ENCODE data around the gene KCNQ1.

KCNQ1 gene

DNA sequence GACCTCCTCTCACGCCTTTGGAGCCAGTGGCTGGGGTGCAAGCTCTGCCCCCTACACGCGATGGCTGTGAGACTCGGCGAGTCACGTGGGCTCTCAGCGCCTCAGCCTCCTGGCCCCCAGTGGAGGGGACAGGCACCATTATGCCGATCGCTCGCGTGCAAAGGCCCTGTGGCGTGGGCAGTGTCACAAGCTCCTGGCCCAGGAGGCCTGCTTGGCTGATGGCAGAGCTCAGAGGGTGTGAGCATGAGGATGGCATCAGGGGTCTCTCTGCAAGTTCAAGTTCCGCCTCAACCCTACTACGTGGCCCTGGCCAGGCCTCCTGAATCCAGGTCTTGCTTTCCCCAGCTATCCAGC, 345.7 kb downstream of the KCNQ1 start:
- H3K4me3 ChIP-seq (ENCODE audit: extremely low read depth, insufficient read depth, low read length, poor library complexity, severe bottlenecking), result no peak overlapping the region
- H3K36me3 ChIP-seq (ENCODE audit: control insufficient read depth, insufficient read depth, low read length), result no peaks in the 10 kb centered on the region
- H3K4me1 ChIP-seq (ENCODE audit: control insufficient read depth, insufficient read depth, low read length, poor library complexity, severe bottlenecking), result peaks cover 10% of the 10 kb centered on the region
- H3K9me3 ChIP-seq (ENCODE audit: control insufficient read depth, low read length), result peaks cover 7% of the 10 kb centered on the region
- H3K27ac ChIP-seq (ENCODE audit: low read depth, low read length, severe bottlenecking), result no peak overlapping the region
- 89 to 96% methylated on average over 14 of the region's 14 CpGs for WGBS, 2 experiments (ENCODE audit: insufficient coverage in 2 of 2)

DNA sequence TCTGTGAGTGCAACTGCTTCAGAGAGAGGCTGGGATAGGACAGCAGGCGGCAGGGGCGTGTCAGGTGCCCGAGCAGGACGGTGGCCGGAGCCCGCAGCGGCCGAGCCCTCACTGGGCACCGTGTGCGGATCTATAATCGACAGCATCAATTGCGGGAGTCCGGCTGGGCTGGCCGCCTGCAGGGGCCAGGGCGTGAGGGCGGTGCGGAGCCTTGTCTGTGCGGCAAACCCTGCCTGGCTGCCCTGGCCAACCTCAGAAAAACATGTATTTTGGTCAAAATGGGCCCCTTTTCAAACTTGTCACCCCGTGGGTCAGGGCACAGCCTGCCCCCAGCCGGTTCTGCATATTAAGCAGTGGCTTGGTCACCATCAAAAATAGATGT, 346.3 kb downstream of the KCNQ1 start:
- Histone ChIP-seq H3K4me3 (ENCODE audit: extremely low read depth, insufficient read depth, low read length, poor library complexity, severe bottlenecking) (no peak overlapping the region), H3K27ac (ENCODE audit: low read depth, low read length, severe bottlenecking) (no peak overlapping the region), H3K36me3 (ENCODE audit: control insufficient read depth, insufficient read depth, low read length) (no peaks in the 10 kb centered on the region), H3K9me3 (ENCODE audit: control insufficient read depth, low read length) (peaks cover 3% of the 10 kb centered on the region), H3K4me1 (ENCODE audit: control insufficient read depth, insufficient read depth, low read length, poor library complexity, severe bottlenecking) (peaks cover 10% of the 10 kb centered on the region)
- WGBS, 2 experiments (ENCODE audit: insufficient coverage in 2 of 2), result 87 to 88% methylated on average over 18 to 20 of the region's 20 CpGs

DNA sequence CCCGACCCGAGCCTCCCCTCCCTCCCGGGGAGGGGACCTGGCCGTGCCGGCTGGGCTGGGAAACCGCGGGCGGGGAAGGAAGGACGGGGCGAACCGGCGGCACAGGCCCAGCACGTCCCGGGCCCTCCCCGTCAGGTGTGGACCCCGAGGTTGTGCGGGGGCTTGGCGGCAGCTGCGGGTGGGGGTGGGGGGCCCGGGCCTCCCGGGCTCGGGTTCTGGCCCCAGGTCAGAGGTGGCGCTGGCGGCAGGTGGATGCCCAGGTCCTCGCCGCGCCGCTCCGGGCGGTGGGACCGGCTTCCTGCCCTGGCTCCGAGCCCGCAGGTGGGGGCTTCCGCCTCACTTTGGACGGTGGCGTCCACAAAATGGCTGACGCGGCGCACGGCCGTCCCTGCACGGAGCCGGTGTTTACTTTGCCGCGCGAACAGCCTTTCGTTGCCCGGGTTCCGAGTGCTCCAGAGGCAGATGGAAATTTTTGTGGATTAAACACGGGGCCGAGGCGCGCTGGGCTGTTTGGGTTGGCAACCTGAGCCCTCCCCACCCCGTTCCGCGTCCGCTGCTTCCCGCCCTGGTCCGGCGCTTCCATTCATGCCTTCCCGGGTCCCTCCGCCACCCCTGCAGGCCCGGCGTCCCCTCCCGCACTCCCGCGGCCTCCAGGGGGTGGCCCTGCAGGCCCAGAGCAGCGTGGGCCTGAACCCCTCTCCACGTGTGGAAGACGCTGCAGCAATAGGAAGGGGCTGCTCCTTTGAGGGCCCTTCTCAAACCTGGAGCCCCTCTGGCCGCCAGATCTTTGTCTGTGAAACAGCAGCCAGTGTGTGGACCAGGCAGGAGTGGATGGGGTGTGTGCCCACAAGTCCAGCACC, 346.9 kb downstream of the KCNQ1 start:
- no peak overlapping the region for H3K4me3 ChIP-seq (ENCODE audit: extremely low read depth, insufficient read depth, low read length, poor library complexity, severe bottlenecking)
- no peaks in the 10 kb centered on the region for H3K9me3 ChIP-seq (ENCODE audit: control insufficient read depth, low read length)
- H3K36me3 ChIP-seq (ENCODE audit: control insufficient read depth, insufficient read depth, low read length), result no peaks in the 10 kb centered on the region
- 41 to 48% methylated on average over 39 to 68 of the region's 71 CpGs for WGBS, 2 experiments (ENCODE audit: insufficient coverage in 2 of 2)
- no peak overlapping the region for H3K27ac ChIP-seq (ENCODE audit: low read depth, low read length, severe bottlenecking)
- peaks cover 10% of the 10 kb centered on the region for H3K4me1 ChIP-seq (ENCODE audit: control insufficient read depth, insufficient read depth, low read length, poor library complexity, severe bottlenecking)

DNA sequence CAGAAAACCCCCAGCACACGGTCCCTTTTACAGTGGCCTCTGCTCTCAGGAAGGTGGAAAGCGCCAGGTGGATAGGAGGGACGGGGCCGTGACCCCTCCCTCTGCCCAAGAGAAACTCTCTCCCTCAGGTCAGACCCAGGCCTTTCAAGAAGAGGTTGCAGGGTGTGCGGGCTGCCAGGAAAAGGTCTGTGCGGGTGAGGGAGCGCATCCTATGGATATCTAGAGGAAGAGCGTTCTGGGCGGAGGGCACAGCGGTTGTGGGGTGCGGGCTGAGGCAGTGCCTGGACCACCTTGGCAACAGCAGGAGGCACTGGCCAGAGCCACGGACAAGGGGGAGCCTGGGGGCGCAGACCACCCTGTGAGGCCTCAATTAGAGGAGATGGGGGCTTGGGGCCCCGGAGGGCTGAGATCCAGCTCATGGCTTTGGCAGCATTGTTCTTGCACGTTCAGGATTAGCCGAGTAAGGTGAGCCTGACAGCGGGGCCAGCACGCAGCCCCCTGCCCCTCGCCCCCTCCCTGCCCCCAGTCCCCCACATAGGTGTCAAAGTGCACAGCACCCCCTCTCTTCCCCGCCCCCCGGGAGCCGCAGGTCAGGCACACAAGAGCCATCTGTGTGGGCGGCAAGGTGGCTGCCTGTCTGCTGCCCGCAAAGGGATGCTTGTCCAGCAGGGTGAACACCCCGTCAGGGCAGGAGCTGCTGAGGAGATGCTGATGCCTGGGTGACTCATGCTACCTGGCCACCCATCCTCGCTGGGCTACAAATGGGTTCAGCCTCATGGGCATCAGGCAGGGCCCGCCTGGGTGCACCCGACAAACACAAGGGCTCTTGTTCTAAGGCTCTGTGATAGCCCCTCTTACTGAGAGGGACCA, 347.8 kb downstream of the KCNQ1 start:
- 90 to 92% methylated on average over 23 to 25 of the region's 28 CpGs for WGBS, 2 experiments (ENCODE audit: insufficient coverage in 2 of 2)
- H3K27ac ChIP-seq (ENCODE audit: low read depth, low read length, severe bottlenecking), result no peak overlapping the region
- no peak overlapping the region for H3K4me3 ChIP-seq (ENCODE audit: extremely low read depth, insufficient read depth, low read length, poor library complexity, severe bottlenecking)
- no peaks in the 10 kb centered on the region for H3K36me3 ChIP-seq (ENCODE audit: control insufficient read depth, insufficient read depth, low read length)
- H3K4me1 ChIP-seq (ENCODE audit: control insufficient read depth, insufficient read depth, low read length, poor library complexity, severe bottlenecking), result peaks cover 10% of the 10 kb centered on the region
- H3K9me3 ChIP-seq (ENCODE audit: control insufficient read depth, low read length), result no peaks in the 10 kb centered on the region

DNA sequence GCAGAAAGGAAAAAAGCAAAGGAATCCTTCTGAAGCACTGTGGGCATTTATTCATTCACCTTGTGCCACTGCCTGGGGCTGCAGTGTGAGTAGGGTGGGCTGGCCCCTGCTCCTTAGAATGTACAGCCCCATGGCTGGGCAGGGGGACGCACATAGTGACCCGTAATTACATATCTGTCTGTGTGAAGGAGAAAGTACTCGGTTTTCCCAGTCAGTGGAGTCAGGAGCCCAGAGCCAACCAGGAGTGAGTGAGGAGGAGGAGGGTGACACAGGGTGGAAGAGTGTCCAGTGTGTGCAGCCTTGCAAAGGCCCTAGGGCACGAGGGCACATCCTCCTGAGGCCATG, 348.9 kb downstream of the KCNQ1 start:
- H3K4me3 ChIP-seq (ENCODE audit: extremely low read depth, insufficient read depth, low read length, poor library complexity, severe bottlenecking), result no peak overlapping the region
- H3K9me3 ChIP-seq (ENCODE audit: control insufficient read depth, low read length), result no peaks in the 10 kb centered on the region
- WGBS, 2 experiments (ENCODE audit: insufficient coverage in 2 of 2), result 77 to 87% methylated on average over 4 of the region's 4 CpGs
- H3K36me3 ChIP-seq (ENCODE audit: control insufficient read depth, insufficient read depth, low read length), result no peaks in the 10 kb centered on the region
- peaks cover 5% of the 10 kb centered on the region for H3K4me1 ChIP-seq (ENCODE audit: control insufficient read depth, insufficient read depth, low read length, poor library complexity, severe bottlenecking)
- no peak overlapping the region for H3K27ac ChIP-seq (ENCODE audit: low read depth, low read length, severe bottlenecking)

DNA sequence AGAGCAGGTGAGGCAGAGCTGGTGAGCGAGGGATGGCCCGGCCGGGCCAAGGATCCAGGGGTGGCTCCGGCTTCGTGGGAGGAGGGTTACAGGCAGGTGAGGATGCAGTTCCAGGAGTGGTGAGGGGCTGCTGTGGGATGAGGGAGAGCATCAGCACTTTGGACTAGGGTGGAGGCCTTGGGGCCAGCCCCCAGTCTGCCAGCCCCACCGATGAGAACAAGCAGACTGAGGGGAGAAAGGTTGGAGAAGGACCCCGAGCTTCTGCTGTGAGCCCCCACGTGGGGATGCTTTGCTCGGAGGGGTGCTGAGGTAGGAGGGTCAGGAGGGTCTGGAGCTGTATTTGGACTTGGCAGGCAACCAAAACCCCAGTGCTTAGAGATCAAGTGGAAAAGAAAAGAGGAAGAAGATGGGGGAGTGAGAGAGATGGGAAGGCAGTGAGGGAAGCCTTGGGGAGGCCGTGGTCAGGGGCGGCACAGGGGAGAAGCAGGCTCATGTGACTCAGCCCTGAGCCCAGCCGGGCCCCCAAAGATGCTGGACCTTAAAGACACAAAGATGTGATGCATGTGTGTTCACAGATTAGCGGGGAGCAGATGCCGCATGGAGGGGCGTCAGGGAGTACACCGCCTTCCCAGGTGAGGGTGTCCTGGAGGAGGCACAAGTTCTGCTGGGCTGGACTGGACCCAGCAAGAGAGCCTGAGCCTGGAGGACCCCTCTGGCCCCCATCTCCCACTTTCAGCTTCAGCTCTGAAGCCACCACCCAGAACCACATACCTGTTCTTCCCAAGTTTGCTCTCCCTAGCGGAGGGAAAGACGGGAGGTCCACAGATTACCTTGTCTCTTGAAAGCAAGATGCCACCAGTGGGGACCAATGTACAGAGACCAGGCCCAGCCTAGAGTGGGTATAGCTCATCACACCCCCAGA, 349.5 kb downstream of the KCNQ1 start:
- H3K9me3 ChIP-seq (ENCODE audit: control insufficient read depth, low read length), result no peaks in the 10 kb centered on the region

DNA sequence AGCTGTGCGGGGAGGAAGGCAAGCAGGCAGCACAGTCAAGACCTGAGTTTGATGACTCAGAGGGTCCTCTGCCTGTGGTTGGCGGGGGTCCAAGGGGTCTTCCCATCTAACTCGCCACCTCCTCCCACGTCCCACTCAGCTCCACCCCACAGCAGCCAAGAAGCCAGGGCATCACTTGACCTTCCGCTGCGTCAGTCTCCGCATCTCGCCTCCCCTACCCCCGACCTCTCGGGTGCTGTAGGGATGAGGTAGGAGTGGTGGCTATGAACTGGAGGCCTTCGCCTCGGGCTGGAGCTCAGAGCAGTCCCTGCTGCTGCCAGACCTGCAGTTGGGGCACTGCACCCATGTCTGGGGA, 350.1 kb downstream of the KCNQ1 start:
- Histone ChIP-seq H3K9me3 (ENCODE audit: control insufficient read depth, low read length) (no peaks in the 10 kb centered on the region), H3K4me1 (ENCODE audit: control insufficient read depth, insufficient read depth, low read length, poor library complexity, severe bottlenecking) (no peaks in the 10 kb centered on the region), H3K27ac (ENCODE audit: low read depth, low read length, severe bottlenecking) (no peak overlapping the region), H3K4me3 (ENCODE audit: extremely low read depth, insufficient read depth, low read length, poor library complexity, severe bottlenecking) (no peak overlapping the region), H3K36me3 (ENCODE audit: control insufficient read depth, insufficient read depth, low read length) (no peaks in the 10 kb centered on the region)
- 88 to 93% methylated on average over 3 to 6 of the region's 12 CpGs for WGBS, 2 experiments (ENCODE audit: insufficient coverage in 2 of 2)

More for the DNA sequence above, 349.5 kb downstream of the KCNQ1 start:
- H3K36me3 ChIP-seq (ENCODE audit: control insufficient read depth, insufficient read depth, low read length), result no peaks in the 10 kb centered on the region
- H3K4me1 ChIP-seq (ENCODE audit: control insufficient read depth, insufficient read depth, low read length, poor library complexity, severe bottlenecking), result no peaks in the 10 kb centered on the region
- no peak overlapping the region for H3K4me3 ChIP-seq (ENCODE audit: extremely low read depth, insufficient read depth, low read length, poor library complexity, severe bottlenecking)
- no peak overlapping the region for H3K27ac ChIP-seq (ENCODE audit: low read depth, low read length, severe bottlenecking)
- WGBS, 2 experiments (ENCODE audit: insufficient coverage in 2 of 2), result 91% methylated on average over 16 to 18 of the region's 18 CpGs

DNA sequence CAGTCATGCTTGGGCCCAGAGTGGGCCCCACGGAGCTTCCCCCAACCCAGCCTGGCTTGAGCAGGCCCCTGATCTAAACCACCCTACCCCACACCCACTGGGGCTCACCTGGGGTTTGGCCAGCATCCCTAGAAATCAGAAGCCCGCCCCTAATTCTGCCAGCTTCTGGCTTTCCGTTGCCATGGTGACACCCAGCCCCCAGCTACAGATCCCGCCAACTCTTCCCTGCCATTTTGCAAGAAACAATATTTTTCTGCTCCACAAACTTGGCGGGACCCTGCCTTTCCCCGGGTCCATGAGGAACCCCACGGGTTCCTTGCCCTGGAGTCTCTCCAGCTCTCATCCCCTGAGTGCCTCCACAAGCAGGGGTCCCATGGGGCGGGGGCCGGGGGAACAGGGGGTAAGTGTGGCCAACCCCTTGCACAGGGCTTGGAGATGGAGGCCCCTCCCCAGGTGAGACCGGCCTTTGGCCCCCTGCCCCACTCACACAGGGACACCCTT, 350.7 kb downstream of the KCNQ1 start:
- no peaks in the 10 kb centered on the region for H3K9me3 ChIP-seq (ENCODE audit: control insufficient read depth, low read length)
- no peak overlapping the region for H3K27ac ChIP-seq (ENCODE audit: low read depth, low read length, severe bottlenecking)
- WGBS, 2 experiments (ENCODE audit: insufficient coverage in 2 of 2), result 92 to 95% methylated on average over 9 to 10 of the region's 10 CpGs
- no peak overlapping the region for H3K4me3 ChIP-seq (ENCODE audit: extremely low read depth, insufficient read depth, low read length, poor library complexity, severe bottlenecking)
- no peaks in the 10 kb centered on the region for H3K4me1 ChIP-seq (ENCODE audit: control insufficient read depth, insufficient read depth, low read length, poor library complexity, severe bottlenecking)
- no peaks in the 10 kb centered on the region for H3K36me3 ChIP-seq (ENCODE audit: control insufficient read depth, insufficient read depth, low read length)

DNA sequence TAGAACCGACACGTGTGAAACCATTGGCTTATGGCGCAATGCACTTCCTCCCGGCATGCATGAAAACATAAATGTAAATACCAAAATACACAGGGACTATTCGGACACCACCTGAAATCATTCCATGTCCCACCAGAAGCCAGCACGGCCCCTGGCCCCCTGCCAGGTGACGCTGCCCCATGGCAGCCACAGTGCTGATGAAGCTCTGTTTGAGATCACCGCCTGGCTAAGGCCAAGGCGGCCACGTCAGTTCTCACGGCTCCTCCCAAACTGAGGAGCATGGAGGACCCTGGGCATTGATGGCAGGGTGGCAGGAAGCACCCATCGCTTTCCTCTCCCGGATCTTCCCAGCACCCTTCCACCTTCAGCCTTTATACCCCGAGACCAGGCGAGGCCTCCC, 351.3 kb downstream of the KCNQ1 start:
- WGBS, 2 experiments (ENCODE audit: insufficient coverage in 2 of 2), result 94 to 97% methylated on average over 12 to 13 of the region's 15 CpGs

DNA sequence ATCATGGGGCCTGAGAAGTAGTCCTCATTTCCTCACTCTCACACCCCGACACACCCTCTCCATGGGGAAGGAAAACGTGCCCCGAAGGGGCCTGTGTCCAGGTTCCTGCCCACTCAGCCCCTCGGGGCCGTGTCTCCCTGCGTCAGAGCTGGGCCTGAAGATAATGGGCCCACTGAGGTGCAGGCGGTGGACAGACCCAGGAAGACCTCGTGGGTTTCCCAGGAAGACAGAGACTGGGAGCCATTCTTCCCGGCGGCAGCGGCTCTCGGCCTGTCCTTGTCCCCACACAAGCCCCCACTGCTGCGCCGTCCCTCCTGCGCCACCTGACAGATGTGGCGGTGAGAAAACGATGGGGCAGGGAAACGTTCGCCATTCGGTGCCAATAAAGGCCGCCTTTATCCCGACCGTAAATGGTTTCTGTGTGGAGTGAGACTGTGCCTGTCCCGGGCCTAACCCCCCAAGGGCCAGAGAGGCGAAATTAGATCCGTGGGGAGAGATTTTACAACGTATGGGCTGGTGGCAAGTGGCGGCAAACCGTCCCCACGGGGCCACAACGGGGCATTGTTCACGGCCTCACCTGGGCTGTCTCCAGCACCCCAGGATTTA, 351.8 kb downstream of the KCNQ1 start:
- Histone ChIP-seq H3K4me3 (ENCODE audit: extremely low read depth, insufficient read depth, low read length, poor library complexity, severe bottlenecking) (no peak overlapping the region), H3K27ac (ENCODE audit: low read depth, low read length, severe bottlenecking) (no peak overlapping the region), H3K36me3 (ENCODE audit: control insufficient read depth, insufficient read depth, low read length) (no peaks in the 10 kb centered on the region), H3K9me3 (ENCODE audit: control insufficient read depth, low read length) (no peaks in the 10 kb centered on the region), H3K4me1 (ENCODE audit: control insufficient read depth, insufficient read depth, low read length, poor library complexity, severe bottlenecking) (peaks cover 3% of the 10 kb centered on the region)
- WGBS, 2 experiments (ENCODE audit: insufficient coverage in 2 of 2), result 88 to 92% methylated on average over 30 to 32 of the region's 32 CpGs

More for the DNA sequence above, 351.3 kb downstream of the KCNQ1 start:
- Histone ChIP-seq H3K27ac (ENCODE audit: low read depth, low read length, severe bottlenecking) (no peak overlapping the region), H3K4me3 (ENCODE audit: extremely low read depth, insufficient read depth, low read length, poor library complexity, severe bottlenecking) (no peak overlapping the region), H3K4me1 (ENCODE audit: control insufficient read depth, insufficient read depth, low read length, poor library complexity, severe bottlenecking) (peaks cover under 1% of the 10 kb centered on the region), H3K36me3 (ENCODE audit: control insufficient read depth, insufficient read depth, low read length) (no peaks in the 10 kb centered on the region), H3K9me3 (ENCODE audit: control insufficient read depth, low read length) (no peaks in the 10 kb centered on the region)

Data from mesodermal cell (in vitro differentiated cells).